Osteocyte (in vitro differentiated cells): ENCODE results near the gene SMKR1. TPM values are rescaled to one million over a fixed set of nuclear protein-coding genes. Genes with fewer than 3 reads are reported as not detected.
A peak's percentile ranks its signal among the peaks of the same experiment; 100 is the strongest.

Source experiments
- DNase-seq: peaks from one replicate; pipeline ENCODE4 v3.0.0; 2021; ENCODE audit warnings: mixed read lengths; ENCODE audit not compliant: unreplicated experiment; ENCODE audit errors: extremely low spot score
- H3K27ac Mint-ChIP-seq: one replicate; pipeline ENCODE4 v1.8.0; 2021; ENCODE audit warnings: mild to moderate bottlenecking, mixed read lengths; ENCODE audit not compliant: unreplicated experiment
- H3K27me3 Mint-ChIP-seq: one replicate; pipeline ENCODE4 v1.8.0; 2021; ENCODE audit warnings: mixed read lengths; ENCODE audit not compliant: unreplicated experiment
- H3K36me3 Mint-ChIP-seq: one replicate; pipeline ENCODE4 v1.8.0; 2021; ENCODE audit warnings: mixed read lengths; ENCODE audit not compliant: unreplicated experiment
- H3K4me1 Mint-ChIP-seq: one replicate; pipeline ENCODE4 v1.8.0; 2021; ENCODE audit warnings: mixed read lengths; ENCODE audit not compliant: unreplicated experiment
- H3K4me3 Mint-ChIP-seq: one replicate; pipeline ENCODE4 v1.8.0; 2021; ENCODE audit warnings: mild to moderate bottlenecking, moderate library complexity, mixed read lengths; ENCODE audit not compliant: unreplicated experiment
- H3K9me3 Mint-ChIP-seq: one replicate; pipeline ENCODE4 v1.8.0; 2021; ENCODE audit warnings: mixed read lengths; ENCODE audit not compliant: unreplicated experiment
- total RNA-seq: library from RNA; stranded (reverse); gene quantifications from 2 replicates; pipeline ENCODE4 v1.2.1, GENCODE V29; 2021
- TF ChIP-seq, protein P1 (sequence below): fragments of 200-600 bp; sonication (generic); IDR thresholded peaks from 2 replicates; pipeline ENCODE4 v1.5.0; 2021; ENCODE audit warnings: antibody characterized with exemption, mild to moderate bottlenecking, moderate library complexity

Gene SMKR1
- total RNA-seq, 1 donor from 2014 or later: not detected

DNA sequence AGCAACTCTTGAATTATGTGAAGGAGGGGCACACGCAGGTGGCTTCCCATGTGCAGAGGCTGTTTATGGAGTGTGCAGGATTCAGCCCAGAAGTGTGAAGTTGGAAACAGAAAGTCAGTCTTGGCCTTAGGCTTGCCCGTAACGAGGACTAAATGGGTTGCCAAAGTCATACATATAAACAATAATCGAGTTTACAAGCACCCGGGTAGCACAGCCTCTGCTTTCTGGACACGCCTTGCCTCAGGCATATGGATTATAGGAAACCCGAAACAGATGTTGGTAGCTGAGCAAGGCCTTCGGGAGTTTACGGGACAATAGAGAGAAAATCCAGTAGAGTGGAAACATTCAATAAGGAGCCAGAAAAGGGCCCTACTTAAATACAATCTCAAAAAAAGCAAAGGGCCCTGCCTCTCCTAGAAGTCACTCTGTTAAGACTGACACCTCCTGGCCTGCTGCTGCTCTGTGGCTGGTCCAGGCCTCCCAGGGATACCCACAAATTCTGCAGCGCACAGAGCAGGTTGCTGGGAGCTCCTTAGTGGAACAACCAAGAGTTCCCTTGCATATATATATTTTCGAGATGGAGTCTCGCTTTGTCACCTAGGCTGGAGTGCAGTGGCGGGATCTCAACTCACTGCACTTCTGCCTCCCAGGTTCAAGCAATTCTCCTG is 48.5 kb downstream of the SMKR1 start:
- no peak for DNase-seq
- H3K4me3 Mint-ChIP-seq: no peak overlapping the region
- no peaks in the 10 kb centered on the region for H3K9me3 Mint-ChIP-seq
- TF ChIP-seq, protein P1, sequence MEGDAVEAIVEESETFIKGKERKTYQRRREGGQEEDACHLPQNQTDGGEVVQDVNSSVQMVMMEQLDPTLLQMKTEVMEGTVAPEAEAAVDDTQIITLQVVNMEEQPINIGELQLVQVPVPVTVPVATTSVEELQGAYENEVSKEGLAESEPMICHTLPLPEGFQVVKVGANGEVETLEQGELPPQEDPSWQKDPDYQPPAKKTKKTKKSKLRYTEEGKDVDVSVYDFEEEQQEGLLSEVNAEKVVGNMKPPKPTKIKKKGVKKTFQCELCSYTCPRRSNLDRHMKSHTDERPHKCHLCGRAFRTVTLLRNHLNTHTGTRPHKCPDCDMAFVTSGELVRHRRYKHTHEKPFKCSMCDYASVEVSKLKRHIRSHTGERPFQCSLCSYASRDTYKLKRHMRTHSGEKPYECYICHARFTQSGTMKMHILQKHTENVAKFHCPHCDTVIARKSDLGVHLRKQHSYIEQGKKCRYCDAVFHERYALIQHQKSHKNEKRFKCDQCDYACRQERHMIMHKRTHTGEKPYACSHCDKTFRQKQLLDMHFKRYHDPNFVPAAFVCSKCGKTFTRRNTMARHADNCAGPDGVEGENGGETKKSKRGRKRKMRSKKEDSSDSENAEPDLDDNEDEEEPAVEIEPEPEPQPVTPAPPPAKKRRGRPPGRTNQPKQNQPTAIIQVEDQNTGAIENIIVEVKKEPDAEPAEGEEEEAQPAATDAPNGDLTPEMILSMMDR: no peak
- H3K27me3 Mint-ChIP-seq: peaks cover 4% of the 10 kb centered on the region
- no peaks in the 10 kb centered on the region for H3K36me3 Mint-ChIP-seq
- H3K27ac Mint-ChIP-seq: no peak overlapping the region
- H3K4me1 Mint-ChIP-seq: peaks cover 15% of the 10 kb centered on the region

GRCh38 chr7:129553899-129554461 is 51.6 kb downstream of the SMKR1 start:
- DNase-seq: no peak
- no peaks in the 10 kb centered on the region for H3K36me3 Mint-ChIP-seq

GRCh38 chr7:129556607-129557133 is 54.3 kb downstream of the SMKR1 start:
- peaks cover 22% of the 10 kb centered on the region for H3K27me3 Mint-ChIP-seq
- TF ChIP-seq, protein P1: no peak
- no peak overlapping the region for H3K4me3 Mint-ChIP-seq

More at GRCh38 chr7:129553899-129554461, 51.6 kb downstream of the SMKR1 start:
- no peak overlapping the region for H3K27ac Mint-ChIP-seq
- H3K27me3 Mint-ChIP-seq: peaks cover 20% of the 10 kb centered on the region
- TF ChIP-seq, protein P1: no peak
- peak overlapping the region; percentile 22 for H3K4me3 Mint-ChIP-seq
- no peaks in the 10 kb centered on the region for H3K9me3 Mint-ChIP-seq
- H3K4me1 Mint-ChIP-seq: peaks cover 15% of the 10 kb centered on the region

DNA sequence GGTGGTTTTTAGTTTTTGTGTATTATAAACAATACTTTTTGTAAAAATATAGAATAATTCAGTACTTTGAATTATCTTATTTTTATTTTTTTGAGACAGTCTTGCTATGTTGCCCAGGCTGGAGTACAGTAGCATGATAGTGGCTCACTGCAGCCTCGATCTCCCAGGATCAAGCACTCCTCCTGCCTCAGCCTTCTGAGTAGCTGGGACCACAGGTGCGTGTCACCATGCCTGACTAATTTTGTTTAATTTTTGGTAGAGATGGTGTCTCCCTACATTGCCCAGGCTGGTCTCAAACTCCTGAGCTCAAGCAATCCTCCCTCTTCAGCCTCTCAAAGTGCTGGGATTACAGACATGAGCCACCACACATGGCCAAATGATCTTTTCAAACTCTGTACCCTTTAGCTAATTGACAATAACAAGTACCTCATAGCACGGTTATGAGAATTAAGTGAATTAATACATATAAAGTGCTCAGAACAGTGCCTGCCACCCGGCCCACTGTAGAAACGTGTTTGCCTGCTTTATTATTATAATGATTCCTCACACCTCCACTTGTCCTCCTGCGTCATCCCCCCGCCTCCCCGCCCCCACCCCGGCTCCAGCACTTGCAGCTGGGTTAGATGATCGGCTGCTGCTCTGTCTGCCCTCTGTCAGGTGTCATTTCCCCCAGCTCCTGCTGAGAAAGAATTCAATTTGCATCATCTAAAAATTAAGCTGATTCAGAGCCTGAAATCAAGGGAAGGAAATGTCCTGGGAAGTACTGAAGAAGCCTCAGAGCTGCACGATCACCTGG is 55.6 kb downstream of the SMKR1 start:
- TF ChIP-seq, protein P1: no peak
- Mint-ChIP-seq H3K4me3 (no peak overlapping the region), H3K27ac (no peak overlapping the region), H3K36me3 (no peaks in the 10 kb centered on the region), H3K27me3 (peaks cover 22% of the 10 kb centered on the region), H3K9me3 (no peaks in the 10 kb centered on the region), H3K4me1 (peaks cover 5% of the 10 kb centered on the region)
- no peak for DNase-seq

More at GRCh38 chr7:129556607-129557133, 54.3 kb downstream of the SMKR1 start:
- no peak for DNase-seq
- Mint-ChIP-seq H3K4me1 (peaks cover 5% of the 10 kb centered on the region), H3K9me3 (no peaks in the 10 kb centered on the region), H3K36me3 (no peaks in the 10 kb centered on the region), H3K27ac (no peak overlapping the region)
